B cell (primary cell): ENCODE results near the gene PHAX.

Source experiments
- EZH2 ChIP-seq: IDR thresholded peaks from 2 replicates; pipeline ENCODE4 v1.6.1; 2012; ENCODE audit warnings: borderline replicate concordance, low read depth, mild to moderate bottlenecking, moderate library complexity, low read length; ENCODE audit not compliant: insufficient read depth, poor library complexity, severe bottlenecking
- TF ChIP-seq, protein P1 (sequence below): fragments of 200-600 bp; IDR thresholded peaks from one replicate; pipeline ENCODE4 v1.8.0; 2022; ENCODE audit warnings: antibody characterized with exemption, mild to moderate bottlenecking

DNA sequence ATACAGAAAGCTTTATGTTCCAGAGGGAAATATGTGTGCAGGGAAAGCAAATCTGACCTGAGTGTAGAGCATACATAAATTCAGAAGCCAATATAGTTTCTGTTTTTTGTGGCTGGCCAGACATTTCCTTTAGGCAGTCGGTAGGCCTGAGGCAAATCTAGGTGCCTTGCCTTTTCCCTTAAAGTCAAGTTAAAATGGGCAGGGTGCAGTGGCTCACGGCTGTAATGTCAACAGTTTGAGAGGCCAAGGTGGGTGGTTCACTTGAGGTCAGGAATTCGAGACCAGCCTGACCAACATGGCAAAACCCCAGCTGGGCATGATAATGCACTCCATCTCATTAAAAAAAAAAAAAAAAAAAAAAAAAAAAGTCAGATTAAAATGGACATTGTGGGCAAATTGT lies 31.2 kb downstream of the PHAX start:
- TF ChIP-seq, protein P1, sequence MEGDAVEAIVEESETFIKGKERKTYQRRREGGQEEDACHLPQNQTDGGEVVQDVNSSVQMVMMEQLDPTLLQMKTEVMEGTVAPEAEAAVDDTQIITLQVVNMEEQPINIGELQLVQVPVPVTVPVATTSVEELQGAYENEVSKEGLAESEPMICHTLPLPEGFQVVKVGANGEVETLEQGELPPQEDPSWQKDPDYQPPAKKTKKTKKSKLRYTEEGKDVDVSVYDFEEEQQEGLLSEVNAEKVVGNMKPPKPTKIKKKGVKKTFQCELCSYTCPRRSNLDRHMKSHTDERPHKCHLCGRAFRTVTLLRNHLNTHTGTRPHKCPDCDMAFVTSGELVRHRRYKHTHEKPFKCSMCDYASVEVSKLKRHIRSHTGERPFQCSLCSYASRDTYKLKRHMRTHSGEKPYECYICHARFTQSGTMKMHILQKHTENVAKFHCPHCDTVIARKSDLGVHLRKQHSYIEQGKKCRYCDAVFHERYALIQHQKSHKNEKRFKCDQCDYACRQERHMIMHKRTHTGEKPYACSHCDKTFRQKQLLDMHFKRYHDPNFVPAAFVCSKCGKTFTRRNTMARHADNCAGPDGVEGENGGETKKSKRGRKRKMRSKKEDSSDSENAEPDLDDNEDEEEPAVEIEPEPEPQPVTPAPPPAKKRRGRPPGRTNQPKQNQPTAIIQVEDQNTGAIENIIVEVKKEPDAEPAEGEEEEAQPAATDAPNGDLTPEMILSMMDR: no peak
- no peak for TF ChIP-seq EZH2
